AG09319 (cell line): ENCODE results near the gene ASTN2.

Source experiments
- DNase-seq: peaks from one replicate; pipeline ENCODE4 v3.0.0-alpha.2; 2010; ENCODE audit warnings: low read depth; ENCODE audit errors: extremely low read depth
- CTCF ChIP-seq: IDR thresholded peaks from 2 replicates; pipeline ENCODE4 v1.5.1; 2011; ENCODE audit warnings: low read depth, mild to moderate bottlenecking, inconsistent platforms, low read length, moderate library complexity

ASTN2 gene

DNA sequence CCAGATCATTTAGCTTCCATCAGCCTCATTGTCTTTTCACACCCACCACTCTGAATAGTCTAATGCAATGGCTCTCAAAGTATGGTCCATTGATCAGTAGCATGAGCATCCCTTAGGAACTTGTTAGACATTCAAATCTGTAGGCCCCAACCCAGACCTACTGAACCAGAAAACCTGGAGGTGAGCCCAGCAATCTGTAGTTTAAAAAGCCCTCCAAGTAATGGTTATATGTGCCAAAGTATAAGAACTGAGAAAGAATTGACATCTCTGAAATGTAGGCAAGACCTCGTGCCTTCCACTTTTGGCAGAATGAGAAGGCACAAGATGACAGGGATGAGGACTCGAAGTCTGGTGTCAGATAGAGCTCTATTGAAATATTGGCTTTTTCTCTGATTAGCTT, 460.1 kb downstream of the ASTN2 start:
- DNase-seq: no peak
- TF ChIP-seq CTCF: no peak

- DNase-seq: no peak
- no peak for TF ChIP-seq CTCF
Measured at GRCh38 chr9:116953271-116953670, 461.6 kb downstream of the ASTN2 start.

GRCh38 chr9:116952436-116952810, 462.4 kb downstream of the ASTN2 start:
- no peak for TF ChIP-seq CTCF
- no peak for DNase-seq

DNA sequence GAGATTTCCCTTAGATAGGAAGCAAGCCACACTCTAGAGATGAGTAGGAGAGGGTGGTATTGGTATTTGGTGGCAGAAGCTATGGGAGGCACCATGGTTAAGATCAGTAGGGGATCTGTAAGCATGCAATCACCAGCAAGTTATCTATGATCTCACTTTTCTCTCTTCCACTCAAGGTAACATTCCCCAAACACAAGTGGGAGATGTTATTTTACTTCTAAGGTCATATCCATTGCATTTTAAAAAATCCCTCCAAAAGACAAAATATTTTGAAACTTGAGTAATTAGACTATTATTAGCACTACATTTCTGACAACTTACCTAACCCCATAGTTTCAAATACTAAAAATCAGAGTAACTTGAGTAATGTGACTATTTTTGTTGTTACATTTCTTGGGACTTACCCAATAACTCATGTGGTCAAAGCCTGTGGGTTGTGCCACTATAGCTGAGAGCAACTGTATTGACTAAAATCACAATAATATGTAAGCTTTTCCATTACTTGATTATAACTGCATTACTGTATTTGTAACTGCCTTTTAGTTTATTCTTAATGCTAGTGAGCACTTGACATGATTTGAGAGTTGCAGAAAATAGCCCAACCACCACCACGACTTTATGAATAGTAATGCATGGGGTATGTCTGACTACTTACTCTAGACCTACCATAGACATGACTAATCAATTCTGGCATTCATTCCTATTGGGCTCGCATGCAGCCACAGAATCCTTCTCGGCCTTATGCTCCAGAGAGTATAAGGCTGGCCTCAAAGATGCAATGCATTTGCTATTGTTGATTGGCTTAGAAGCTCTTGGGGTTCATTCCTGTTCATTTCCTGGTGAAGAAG, 463.0 kb downstream of the ASTN2 start:
- DNase-seq: peak; percentile 34

GRCh38 chr9:116945817-116946216, 469.0 kb downstream of the ASTN2 start:
- no peak for TF ChIP-seq CTCF
- DNase-seq: no peak

More for the DNA sequence above, 463.0 kb downstream of the ASTN2 start:
- no peak for TF ChIP-seq CTCF

DNA sequence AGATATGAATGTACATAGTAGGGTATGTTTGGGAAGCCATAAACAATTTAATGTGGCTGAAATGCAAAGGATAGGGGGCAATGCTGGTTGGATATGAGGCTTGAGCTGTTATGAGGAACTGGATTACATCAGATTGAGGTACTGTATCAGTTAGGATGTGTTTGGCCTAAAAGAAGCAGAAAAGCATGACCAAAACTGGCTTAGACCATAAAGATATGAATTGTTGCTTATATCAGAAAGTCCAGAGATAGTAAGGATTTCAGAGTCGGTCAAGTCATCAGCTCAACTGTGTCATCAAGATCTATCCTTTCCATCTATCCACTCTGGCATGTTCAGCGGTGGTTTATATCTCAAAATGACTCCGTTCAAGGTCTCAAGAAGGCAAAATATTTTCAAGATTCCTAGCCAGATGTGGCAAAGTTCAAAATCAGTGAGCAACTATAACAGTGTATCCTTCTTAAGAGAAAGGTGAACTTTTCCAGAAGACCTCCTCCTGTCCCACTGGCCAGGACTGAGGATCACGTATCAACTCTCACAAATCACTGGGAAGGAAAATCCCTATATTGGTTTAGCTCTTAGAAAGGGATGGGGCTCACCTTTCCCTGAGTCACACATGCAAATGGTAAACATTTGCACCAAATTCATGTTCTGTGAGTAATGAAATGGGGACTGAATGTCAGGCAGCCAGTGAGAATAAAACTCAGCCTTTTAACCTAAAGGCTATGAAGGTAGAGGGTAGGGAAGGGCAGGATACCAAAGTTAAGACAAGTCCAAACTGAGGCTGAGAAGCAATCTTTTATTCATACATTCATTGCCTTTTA, 469.9 kb downstream of the ASTN2 start:
- TF ChIP-seq CTCF: no peak
- DNase-seq: no peak

DNA sequence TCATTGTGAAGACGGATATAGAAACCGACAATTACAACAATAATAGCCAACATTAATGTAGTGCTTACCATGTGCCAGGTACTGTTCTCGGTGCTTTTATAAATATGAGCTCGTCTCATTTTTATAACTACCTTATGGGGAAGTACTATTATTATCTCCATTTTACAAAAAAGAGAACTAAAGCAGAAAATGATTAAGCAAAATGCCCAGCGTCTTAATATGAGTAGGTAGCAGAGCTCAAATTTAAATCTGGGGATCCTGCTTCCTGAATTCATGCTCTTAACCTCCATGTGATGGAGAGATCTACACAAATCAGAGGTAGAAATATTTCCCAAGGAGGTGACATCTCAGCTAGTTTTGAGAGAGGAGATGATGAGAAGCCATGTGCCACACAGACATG, 470.9 kb downstream of the ASTN2 start:
- no peak for DNase-seq
- TF ChIP-seq CTCF: no peak
